Spleen (tissue), 11 donors: ENCODE data around the gene CROCC. TPM values are rescaled to one million over a fixed set of nuclear protein-coding genes. Genes with fewer than 3 reads are reported as not detected.

Source experiments
- DNase-seq: peaks from one replicate; pipeline ENCODE4 v3.0.0-alpha.2; 2020
- H3K27ac ChIP-seq, 8 donors: fragments of 200-600 bp; sonication (generic) in 7 of 8; 1 replicate in 4 of 8; 2 replicates in 4 of 8; pipeline versions ENCODE4 v1.5.0 to v1.8.0; 2016 to 2021; ENCODE audit warnings: inconsistent platforms in 4 of 8, mild to moderate bottlenecking in 4 of 8, moderate library complexity in 1 of 8
- H3K27me3 ChIP-seq, 7 donors: fragments of 200-600 bp; sonication (generic) in 6 of 7; replicated peaks in 1 of 7; 1 replicate in 4 of 7; 2 replicates in 3 of 7; pipeline versions ENCODE4 v1.5.0 to v1.8.0; 2016 to 2021; ENCODE audit warnings: inconsistent platforms in 3 of 7, mild to moderate bottlenecking in 1 of 7
- H3K36me3 ChIP-seq, 6 donors: fragments of 200-600 bp; sonication (generic) in 5 of 6; 1 replicate in 4 of 6; 2 replicates in 2 of 6; pipeline versions ENCODE4 v1.5.0 to v1.8.0; 2016 to 2021; ENCODE audit warnings: inconsistent platforms in 2 of 6
- H3K4me1 ChIP-seq, 6 donors: fragments of 200-600 bp; sonication (generic) in 5 of 6; 1 replicate in 3 of 6; 2 replicates in 3 of 6; pipeline versions ENCODE4 v1.5.0 to v1.8.0; 2016 to 2021; ENCODE audit warnings: inconsistent platforms in 3 of 6
- H3K4me3 ChIP-seq, 8 donors: fragments of 200-600 bp; sonication (generic) in 7 of 8; 1 replicate in 4 of 8; 2 replicates in 4 of 8; pipeline versions ENCODE4 v1.5.0 to v1.8.0; 2016 to 2021; ENCODE audit warnings: inconsistent platforms in 4 of 8, mild to moderate bottlenecking in 4 of 8, moderate library complexity in 2 of 8
- H3K9me3 ChIP-seq, 8 donors: fragments of 200-600 bp; sonication (generic) in 7 of 8; 1 replicate in 4 of 8; 2 replicates in 4 of 8; pipeline versions ENCODE4 v1.5.0 to v1.8.0; 2016 to 2021; ENCODE audit warnings: inconsistent platforms in 4 of 8
- CTCF ChIP-seq, 11 experiments: fragments of 200-600 bp in 7 of 11; fragments of 450-650 bp in 4 of 11; sonication (generic) in 4 of 11; IDR thresholded peaks in 8 of 11; conservative IDR thresholded peaks in 3 of 11; 1 replicate in 7 of 11; 2 replicates in 4 of 11; pipeline versions ENCODE4 v1.4.0 to v1.8.0; 2016 to 2021; ENCODE audit warnings: antibody characterized with exemption in 11 of 11, inconsistent platforms in 4 of 11, mild to moderate bottlenecking in 1 of 11
- POLR2A ChIP-seq, 3 donors: fragments of 450-650 bp; IDR thresholded peaks; one replicate each; pipeline ENCODE4 v1.5.1; 2017; ENCODE audit warnings: antibody characterized with exemption in 3 of 3, mild to moderate bottlenecking in 1 of 3
- POLR2AphosphoS5 ChIP-seq, 3 donors: sonication (generic); formaldehyde crosslinking; IDR thresholded peaks; one replicate each; pipeline ENCODE4 v1.5.1; 2017; ENCODE audit warnings: antibody characterized with exemption in 3 of 3
- WGBS, 5 donors: extraction: QIAGEN DNeasy Blood & Tissue Kit in 3 of 5; methylation state at CpG; one replicate each; pipeline versions ENCODE4 v1.1.5 to v1.1.7; 2013 to 2018; 5-methylcytosine and 5-hydroxymethylcytosine counted together
- intact Hi-C: fragments of 100-400 bp; cut with DNase I; formaldehyde crosslinking; loops from one replicate; pipeline ENCODE4 v1.15.0; 2023; ENCODE audit warnings: low total_unique reads
- polyA plus RNA-seq, 3 donors: library from polyadenylated mRNA; stranded (reverse); fragments of 200-250 nt; gene quantifications; one replicate each; pipeline ENCODE4 v1.2.1, GENCODE V29; 2013
- small RNA-seq, 4 donors: library from RNA; depleted of rRNA; stranded (forward); fragments of <200 nt; gene quantifications; one replicate each; pipeline ENCODE3, GENCODE V24; 2016
- total RNA-seq, 7 donors: library from RNA; depleted of rRNA in 3 of 7; stranded (reverse); fragments of >200 nt in 3 of 7; fragmentation: NEBNext Ultra II Directional in 4 of 7; extraction: Animal tissue kit (Norgen Biotek cat#: 25700) in 4 of 7; gene quantifications; one replicate each; pipeline versions ENCODE4 v1.1.0 to v1.2.1, GENCODE V29; 2016 to 2021
- donor health status: healthy with polysubstance abuse.
- donor health status: DM: no; HTN: no; CAD: no; lungs with moderate emphysema.
- donor health status: DM: no; HTN: no; CAD: no.
- donor health status: Bipolar disorder and iron deficiency.
- donor health status: healthy.
- donor health status: DM: no; HTN: no; CAD: no.
- donor health status: DM: yes; HTN: yes; CAD: no.

The CROCC gene
- total and polyA plus RNA-seq, 10 donors, result 14.5 to 55.4 (median 30.7) TPM

DNA sequence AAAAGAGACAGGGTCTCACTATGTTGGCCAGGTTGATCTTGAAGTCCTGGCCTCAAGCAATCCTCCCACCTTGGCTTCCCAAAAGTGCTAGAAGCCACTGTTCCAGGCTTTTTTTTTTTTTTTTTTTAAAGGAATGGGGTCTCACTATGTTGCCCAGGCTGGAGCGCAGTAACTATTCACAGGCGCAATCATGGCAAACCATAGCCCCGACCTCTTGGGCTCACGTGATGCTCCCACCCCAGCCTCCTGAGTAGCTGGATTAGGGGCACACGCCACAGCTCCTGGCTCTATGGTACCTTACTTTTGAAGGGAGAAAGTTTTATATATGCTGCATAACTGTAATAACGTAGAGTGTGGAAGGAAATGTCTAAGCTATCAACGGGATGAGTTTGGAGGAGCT lies 95.7 kb downstream of the CROCC start:
- WGBS, 5 donors, result 88 to 95% (median 93%) methylated on average over 7 of the region's 7 CpGs
- TF ChIP-seq POLR2A (IDR thresholded peaks at IDR 0.05) (no peak), POLR2AphosphoS5 (IDR thresholded peaks at IDR 0.05) (no peak), CTCF (IDR thresholded peaks at IDR 0.05 in 8 of 11, conservative IDR thresholded peaks at IDR 0.05 in 3 of 11) (no peak)
- Histone ChIP-seq H3K36me3 (peaks cover 0 to 52% (median 50%) of the 10 kb centered on the region in 6 donors), H3K4me1 (peaks cover 2 to 54% (median 29%) of the 10 kb centered on the region in 6 donors), H3K9me3 (no peaks in the 10 kb centered on the region), H3K27ac (no peak overlapping the region), H3K27me3 (no peaks in the 10 kb centered on the region), H3K4me3 (no peak overlapping the region)
- DNase-seq, result peak; percentile 6
- intact Hi-C loops, result no loop called here

- H3K27me3 ChIP-seq, result no peaks in the 10 kb centered on the region
- H3K9me3 ChIP-seq, result no peaks in the 10 kb centered on the region
- no peak for TF ChIP-seq POLR2A (IDR thresholded peaks at IDR 0.05)
- no peak for TF ChIP-seq CTCF (IDR thresholded peaks at IDR 0.05 in 8 of 11, conservative IDR thresholded peaks at IDR 0.05 in 3 of 11)
- TF ChIP-seq POLR2AphosphoS5 (IDR thresholded peaks at IDR 0.05), result no peak
- DNase-seq, result no peak
- peaks cover 0 to 54% (median 19%) of the 10 kb centered on the region in 6 donors for H3K4me1 ChIP-seq
- no peak overlapping the region for H3K4me3 ChIP-seq
- H3K36me3 ChIP-seq, result peaks cover 0 to 65% (median 64%) of the 10 kb centered on the region in 6 donors
- 54 to 65% (median 59%) methylated on average over 1 of the region's 1 CpG for WGBS, 5 donors
- intact Hi-C loops, result no loop called here
- H3K27ac ChIP-seq, result peak overlapping the region in 2 of 8 donors; percentile 29 to 49
These were observed 97.1 kb downstream of the CROCC start for GRCh38 chr1:17018849-17019248.

DNA sequence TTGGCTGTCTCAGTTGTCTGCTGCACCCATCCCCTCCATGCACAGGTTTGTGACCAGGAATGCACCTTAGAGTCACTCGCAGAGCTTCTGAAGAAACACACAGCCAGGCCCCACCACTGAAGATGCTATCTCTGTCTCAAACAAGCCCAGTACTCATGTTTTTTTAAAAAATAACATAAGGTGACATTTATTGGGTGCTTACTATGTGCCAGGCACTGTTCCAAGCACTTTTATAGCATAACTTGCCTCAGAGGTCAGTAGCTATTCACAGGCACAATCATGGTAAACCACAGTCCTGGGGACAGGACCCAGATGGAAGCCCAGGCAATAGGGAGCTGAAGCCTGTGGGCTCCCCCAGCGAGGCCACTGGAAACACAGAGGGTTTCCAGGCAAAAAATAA lies 98.8 kb downstream of the CROCC start:
- 93 to 100% (median 96%) methylated on average over 2 of the region's 2 CpGs for WGBS, 5 donors
- no peak overlapping the region for H3K27ac ChIP-seq
- no peaks in the 10 kb centered on the region for H3K27me3 ChIP-seq
- intact Hi-C loops, result no loop called here
- H3K9me3 ChIP-seq, result no peaks in the 10 kb centered on the region
- DNase-seq, result no peak
- no peak overlapping the region for H3K4me3 ChIP-seq
- TF ChIP-seq POLR2AphosphoS5 (IDR thresholded peaks at IDR 0.05) (no peak), POLR2A (IDR thresholded peaks at IDR 0.05) (no peak), CTCF (IDR thresholded peaks at IDR 0.05 in 8 of 11, conservative IDR thresholded peaks at IDR 0.05 in 3 of 11) (no peak)
- H3K4me1 ChIP-seq, result peaks cover 0 to 51% (median 14%) of the 10 kb centered on the region in 6 donors
- H3K36me3 ChIP-seq, result peaks cover 0 to 81% (median 78%) of the 10 kb centered on the region in 6 donors

DNA sequence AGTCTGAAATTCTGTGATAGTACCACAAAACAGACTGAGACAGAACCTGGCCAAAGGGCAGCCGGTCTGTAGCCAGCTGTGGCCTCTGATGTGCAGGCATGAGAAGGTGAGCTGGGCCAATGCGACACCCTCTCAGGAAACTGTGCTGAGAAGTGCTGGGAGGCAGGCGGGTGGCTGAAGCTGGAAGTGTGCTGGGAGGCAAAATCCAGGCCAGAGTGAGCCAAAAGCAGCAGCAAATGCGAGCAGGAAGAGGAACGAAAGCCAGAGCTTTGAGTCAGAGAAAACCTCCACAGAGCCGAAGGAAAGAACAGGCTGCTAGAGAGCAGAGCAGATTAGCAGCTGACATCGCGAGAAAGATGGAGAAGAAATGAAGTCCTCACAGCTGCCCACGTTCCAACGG lies 100.2 kb downstream of the CROCC start:
- WGBS, 5 donors, result 85 to 90% (median 89%) methylated on average over 10 of the region's 10 CpGs
- no peaks in the 10 kb centered on the region for H3K9me3 ChIP-seq
- TF ChIP-seq POLR2AphosphoS5 (IDR thresholded peaks at IDR 0.05), result no peak
- TF ChIP-seq CTCF (IDR thresholded peaks at IDR 0.05 in 8 of 11, conservative IDR thresholded peaks at IDR 0.05 in 3 of 11), result no peak
- TF ChIP-seq POLR2A (IDR thresholded peaks at IDR 0.05), result no peak
- H3K27me3 ChIP-seq, result no peaks in the 10 kb centered on the region
- DNase-seq, result no peak
- intact Hi-C loops, result no loop called here
- peaks cover 0 to 41% (median 10%) of the 10 kb centered on the region in 6 donors for H3K4me1 ChIP-seq
- H3K36me3 ChIP-seq, result peaks cover 0 to 95% (median 92%) of the 10 kb centered on the region in 6 donors
- no peak overlapping the region for H3K27ac ChIP-seq
- no peak overlapping the region for H3K4me3 ChIP-seq

Small RNA genes lying within 50 kb of the gene (small RNA-seq; reads per million reads assigned to genes)
- gene RNU1-2, result 0 reads per million in 4 donors
- gene RNU1-5P, result 0 reads per million in 4 donors

Other genes with a start within 250 kb of the CROCC start
- 1,000 to 10,000 TPM in 4 of 7 donors, under 1 TPM in 3; under 0.01 to 8,075 (median 6,234) TPM for gene RNU1-4, start 181.4 kb upstream of the CROCC start, total RNA-seq
- not detected for gene RNU1-4, start 181.4 kb upstream of the CROCC start, polyA plus RNA-seq
- gene RNU1-2, start 26.0 kb upstream of the CROCC start, total RNA-seq, result 1,000 to 10,000 TPM in 4 of 7 donors, under 1 TPM in 3; under 0.01 to 8,075 (median 6,234) TPM
- not detected for gene RNU1-2, start 26.0 kb upstream of the CROCC start, polyA plus RNA-seq
- gene MFAP2, start 58.7 kb downstream of the CROCC start, total RNA-seq, result 1 to 10 TPM in 3 of 7 donors, under 1 TPM in 1, not detected in 3; 0.77 to 2.7 (median 1.5) TPM
- gene MFAP2, start 58.7 kb downstream of the CROCC start, polyA plus RNA-seq, result 1 to 10 TPM in 2 of 3 donors, under 1 TPM in 1; 0.87 to 3.9 (median 1.2) TPM
- 10 to 100 TPM; 45.4 to 83.9 (median 69.5) TPM for gene ATP13A2, start 90.0 kb downstream of the CROCC start, total RNA-seq
- gene ATP13A2, start 90.0 kb downstream of the CROCC start, polyA plus RNA-seq, result 10 to 100 TPM; 13.7 to 27.1 (median 18.9) TPM
- 100 to 1,000 TPM in 3 of 7 donors, 10 to 100 TPM in 4; 82.9 to 132 (median 84.0) TPM for gene SDHB, start 132.1 kb downstream of the CROCC start, total RNA-seq
- 10 to 100 TPM; 49.1 to 85.0 (median 75.4) TPM for gene SDHB, start 132.1 kb downstream of the CROCC start, polyA plus RNA-seq
- 10 to 100 TPM in 5 of 7 donors, 1 to 10 TPM in 2; 8.7 to 63.6 (median 30.7) TPM for gene PADI2, start 197.5 kb downstream of the CROCC start, total RNA-seq
- 1 to 10 TPM in 2 of 3 donors, under 1 TPM in 1; 0.50 to 3.5 (median 3.3) TPM for gene PADI2, start 197.5 kb downstream of the CROCC start, polyA plus RNA-seq